Adrenal gland (tissue), 12 donors: Measurements from ENCODE around the gene LMAN1. TPM values are rescaled to one million over a fixed set of nuclear protein-coding genes. Genes with fewer than 3 reads are reported as not detected.
A peak's percentile ranks its signal among the peaks of the same experiment; 100 is the strongest.

Experiments used
- DNase-seq, 7 donors: peaks; one replicate each; pipeline ENCODE4 v3.0.0-alpha.2; 2019 to 2020
- H3K27ac ChIP-seq, 5 donors: fragments of 200-600 bp; sonication (generic) in 4 of 5; 1 replicate in 3 of 5; 2 replicates in 2 of 5; pipeline versions ENCODE4 v1.5.1 to v1.8.0; 2016 to 2020; ENCODE audit warnings: mild to moderate bottlenecking in 1 of 5
- H3K27me3 ChIP-seq: fragments of 200-600 bp; 2 replicates; pipeline ENCODE4 v1.8.0; 2021
- H3K36me3 ChIP-seq, 2 donors: fragments of 200-600 bp; replicated peaks in 1 of 2; 1 replicate in 1 of 2; 2 replicates in 1 of 2; pipeline versions ENCODE4 v1.5.1 to v1.8.0; 2018 to 2022
- H3K4me1 ChIP-seq, 2 donors: fragments of 200-600 bp; replicated peaks in 1 of 2; 1 replicate in 1 of 2; 2 replicates in 1 of 2; pipeline versions ENCODE4 v1.5.1 to v1.8.0; 2018 to 2021
- H3K4me3 ChIP-seq, 4 donors: fragments of 200-600 bp; sonication (generic) in 3 of 4; one replicate each; pipeline ENCODE4 v1.5.1; 2016 to 2018
- H3K9me3 ChIP-seq, 3 donors: fragments of 200-600 bp; sonication (generic) in 1 of 3; replicated peaks in 1 of 3; 1 replicate in 2 of 3; 2 replicates in 1 of 3; pipeline versions ENCODE4 v1.5.1 to v1.8.0; 2016 to 2021
- CTCF ChIP-seq, 6 experiments: fragments of 450-650 bp in 4 of 6; fragments of 200-600 bp in 2 of 6; sonication (generic) in 1 of 6; IDR thresholded peaks; 1 replicate in 5 of 6; 2 replicates in 1 of 6; pipeline versions ENCODE4 v1.5.1 to v1.8.0; 2016 to 2021; ENCODE audit warnings: antibody characterized with exemption in 6 of 6, mild to moderate bottlenecking in 2 of 6, moderate library complexity in 1 of 6
- POLR2A ChIP-seq, 2 donors: fragments of 450-650 bp; IDR thresholded peaks; one replicate each; pipeline ENCODE4 v1.6.1; 2017; ENCODE audit warnings: antibody characterized with exemption in 2 of 2, mild to moderate bottlenecking in 2 of 2, moderate library complexity in 1 of 2
- WGBS, 4 donors: extraction: QIAGEN DNeasy Blood & Tissue Kit in 2 of 4; methylation state at CpG; one replicate each; pipeline versions ENCODE4 v1.1.5 to v1.1.7; 2013 to 2017; 5-methylcytosine and 5-hydroxymethylcytosine counted together
- intact Hi-C, 2 donors: fragments of 100-400 bp; cut with DNase I; formaldehyde crosslinking; loops; one replicate each; pipeline versions ENCODE4 v1.14.1 to v1.15.0; 2022 to 2023
- polyA plus RNA-seq, 3 donors: library from polyadenylated mRNA; stranded (reverse); fragments of 200-250 nt in 2 of 3; fragments of 350-450 nt in 1 of 3; fragmentation: Illumina TruSeq in 1 of 3; extraction: RNeasy Lipid Tissue Mini Kit (QIAGEN cat#74804) in 1 of 3; gene quantifications; one replicate each; pipeline ENCODE4 v1.2.3, GENCODE V29; 2013 to 2014
- total RNA-seq, 9 donors: library from RNA; depleted of rRNA in 4 of 9; stranded (reverse); fragments of >200 nt in 4 of 9; fragments of 120-200 nt in 1 of 9; fragmentation: NEBNext Ultra II Directional in 1 of 9; extraction: Animal tissue kit (Norgen Biotek cat#: 25700) in 1 of 9; gene quantifications; one replicate each; pipeline versions ENCODE4 v1.1.0 to v1.2.4, GENCODE V29; 2013 to 2023
- donor health status: healthy with polysubstance abuse.
- donor health status: Bipolar disorder and iron deficiency.
- donor health status: DM: yes; HTN: yes; CAD: no.
- donor health status: DM: no; HTN: no; CAD: no.
- donor health status: DM: no; HTN: no; CAD: no.
- donor health status: DM: yes; HTN: yes; CAD: no.

LMAN1 gene
- total and polyA plus RNA-seq, 12 donors: 14.3 to 186 (median 89.3) TPM

GRCh38 chr18:59318460-59319050 is 40.5 kb downstream of the LMAN1 start, which contains the start of gene CPLX4:
CPLX4 (minus strand) TSS chr18:59318649; CDS start chr18:59318462, 187 bp downstream.
- Histone ChIP-seq H3K9me3 (no peaks in the 10 kb centered on the region), H3K27me3 (peaks cover 11% of the 10 kb centered on the region), H3K4me1 (no peaks in the 10 kb centered on the region), H3K36me3 (no peaks in the 10 kb centered on the region), H3K27ac (no peak within 1 kb of the TSS), H3K4me3 (no peak within 1 kb of the TSS)
- WGBS, 4 donors: 76 to 87% (median 85%) methylated on average over 4 of the region's 4 CpGs
- TF ChIP-seq CTCF (IDR thresholded peaks at IDR 0.05) (no peak), POLR2A (IDR thresholded peaks at IDR 0.05) (no peak)
- intact Hi-C loops: no loop called here
- DNase-seq: no peak

- peaks cover 0 to 5% of the 10 kb centered on the region in 2 donors for H3K4me1 ChIP-seq
- no peak overlapping the region for H3K4me3 ChIP-seq
- 84 to 94% (median 91%) methylated on average over 7 of the region's 7 CpGs for WGBS, 4 donors
- no peaks in the 10 kb centered on the region for H3K36me3 ChIP-seq
- peaks cover 16% of the 10 kb centered on the region for H3K27me3 ChIP-seq
- intact Hi-C loops: loop anchor here in 1 of 2 donors (2.0 kb wide), 1 partner anchor 89 kb away; no protein-coding TSS in a partner anchor
- no peak for DNase-seq
- H3K27ac ChIP-seq: no peak overlapping the region
- TF ChIP-seq CTCF (IDR thresholded peaks at IDR 0.05): no peak
- TF ChIP-seq POLR2A (IDR thresholded peaks at IDR 0.05): no peak
- H3K9me3 ChIP-seq: no peaks in the 10 kb centered on the region
Measured at GRCh38 chr18:59311631-59312030, 47.4 kb downstream of the LMAN1 start.

GRCh38 chr18:59308938-59309260 is 50.2 kb downstream of the LMAN1 start:
- 19 to 26% (median 21%) methylated on average over 5 of the region's 5 CpGs for WGBS, 4 donors
- no peak overlapping the region for H3K27ac ChIP-seq
- peaks cover 14% of the 10 kb centered on the region for H3K27me3 ChIP-seq
- DNase-seq: no peak
- no peaks in the 10 kb centered on the region for H3K36me3 ChIP-seq
- H3K4me1 ChIP-seq: peaks cover 0 to 5% of the 10 kb centered on the region in 2 donors
- intact Hi-C loops: loop anchor here in 1 of 2 donors (5.0 kb wide), 1 partner anchor 93 kb away; no protein-coding TSS in a partner anchor
- H3K4me3 ChIP-seq: peak overlapping the region in 1 of 4 donors; percentile 29
- H3K9me3 ChIP-seq: no peaks in the 10 kb centered on the region
- no peak for TF ChIP-seq CTCF (IDR thresholded peaks at IDR 0.05)
- no peak for TF ChIP-seq POLR2A (IDR thresholded peaks at IDR 0.05)

DNA sequence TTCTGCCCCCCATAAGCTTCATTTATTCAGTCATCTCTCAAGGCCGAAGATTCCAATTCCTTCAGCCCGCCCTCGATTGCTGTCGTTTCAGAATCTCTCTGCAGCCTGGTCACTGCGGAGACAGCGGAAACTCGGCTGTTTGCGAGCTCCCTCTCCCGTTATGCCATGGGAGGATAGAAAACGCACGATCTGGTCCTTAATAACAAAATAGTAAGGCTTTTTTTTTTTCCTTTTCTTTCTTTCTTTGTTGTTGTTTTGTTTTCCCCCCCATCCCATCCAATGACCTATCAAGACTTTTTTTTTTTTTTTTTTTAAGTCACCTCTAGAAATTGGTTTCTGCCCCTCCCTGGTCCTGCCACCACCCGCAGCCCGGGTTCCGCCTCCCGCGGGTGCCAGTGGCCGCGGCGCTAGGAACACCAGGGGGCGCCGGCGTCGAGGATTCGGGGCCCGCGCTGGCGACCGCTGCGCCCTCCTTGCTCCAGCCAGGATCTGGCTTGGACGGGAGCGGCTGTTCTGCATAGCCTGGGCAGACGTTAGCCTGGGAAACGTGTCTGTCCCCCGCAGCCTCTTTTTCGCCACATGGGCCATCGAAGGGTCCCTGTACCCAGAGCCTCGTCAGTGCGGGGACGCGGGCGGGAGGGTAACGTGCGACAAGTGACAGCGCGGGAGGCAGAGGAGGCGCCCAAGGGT is 50.7 kb downstream of the LMAN1 start:
- 3 to 4% (median 3%) methylated on average over 33 to 46 of the region's 46 CpGs for WGBS, 4 donors
- no peaks in the 10 kb centered on the region for H3K36me3 ChIP-seq
- H3K27me3 ChIP-seq: peaks cover 14% of the 10 kb centered on the region
- TF ChIP-seq CTCF (IDR thresholded peaks at IDR 0.05): peak; percentile 59 to 83 (median 77)
- no peak for TF ChIP-seq POLR2A (IDR thresholded peaks at IDR 0.05)
- H3K27ac ChIP-seq: no peak overlapping the region
- intact Hi-C loops: loop anchor here in 1 of 2 donors (5.0 kb wide), 1 partner anchor 94 kb away; no protein-coding TSS in a partner anchor
- H3K4me1 ChIP-seq: peaks cover 0 to 5% of the 10 kb centered on the region in 2 donors
- peak overlapping the region in 1 of 4 donors; percentile 29 for H3K4me3 ChIP-seq
- no peaks in the 10 kb centered on the region for H3K9me3 ChIP-seq
- peak; percentile 57 to 83 (median 77) for DNase-seq
